PC-9 (cell line): ENCODE measurements around the gene BBS9.

ENCODE experiments used
- EZH2 ChIP-seq: fragments of 200-600 bp; sonication (generic); IDR thresholded peaks from 2 replicates; pipeline ENCODE4 v1.8.0; 2017; ENCODE audit warnings: antibody characterized with exemption, low read depth
- TF ChIP-seq, protein P1 (sequence below): fragments of 200-600 bp; sonication (generic); conservative IDR thresholded peaks from 2 replicates; pipeline ENCODE4 v1.6.1; 2017; ENCODE audit warnings: mixed run types, antibody characterized with exemption, mild to moderate bottlenecking, moderate library complexity

DNA sequence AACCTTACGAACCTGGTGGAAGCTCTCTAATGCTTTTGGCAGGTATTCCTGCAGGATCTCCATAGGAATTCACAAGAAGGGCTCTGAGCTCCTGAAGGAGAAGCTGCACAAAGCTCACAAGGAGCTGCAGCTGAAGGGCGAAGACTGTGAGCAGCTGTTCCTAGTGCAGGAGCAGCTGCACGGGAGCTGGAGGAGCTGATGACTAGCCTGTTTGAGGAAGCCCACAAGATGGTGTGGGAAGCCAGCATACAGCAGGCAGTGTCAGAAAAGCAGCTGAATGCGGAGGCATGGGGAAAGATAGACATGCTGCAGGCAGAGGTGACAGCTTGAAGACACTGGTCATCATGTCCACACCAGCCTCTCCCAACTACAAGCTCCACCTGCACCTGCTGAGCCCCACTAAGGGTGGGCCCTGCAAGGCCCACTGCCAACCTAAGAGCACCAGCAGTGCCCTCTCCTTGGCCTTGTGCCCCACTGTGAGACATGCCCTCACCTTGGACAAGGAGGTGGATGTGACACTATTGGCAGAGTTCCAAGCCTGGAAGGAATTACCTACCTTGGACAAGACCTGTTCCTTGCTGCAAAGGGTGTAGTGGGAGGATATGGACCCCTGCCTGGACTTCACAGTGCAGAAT is 250.6 kb downstream of the BBS9 start:
- TF ChIP-seq, protein P1, sequence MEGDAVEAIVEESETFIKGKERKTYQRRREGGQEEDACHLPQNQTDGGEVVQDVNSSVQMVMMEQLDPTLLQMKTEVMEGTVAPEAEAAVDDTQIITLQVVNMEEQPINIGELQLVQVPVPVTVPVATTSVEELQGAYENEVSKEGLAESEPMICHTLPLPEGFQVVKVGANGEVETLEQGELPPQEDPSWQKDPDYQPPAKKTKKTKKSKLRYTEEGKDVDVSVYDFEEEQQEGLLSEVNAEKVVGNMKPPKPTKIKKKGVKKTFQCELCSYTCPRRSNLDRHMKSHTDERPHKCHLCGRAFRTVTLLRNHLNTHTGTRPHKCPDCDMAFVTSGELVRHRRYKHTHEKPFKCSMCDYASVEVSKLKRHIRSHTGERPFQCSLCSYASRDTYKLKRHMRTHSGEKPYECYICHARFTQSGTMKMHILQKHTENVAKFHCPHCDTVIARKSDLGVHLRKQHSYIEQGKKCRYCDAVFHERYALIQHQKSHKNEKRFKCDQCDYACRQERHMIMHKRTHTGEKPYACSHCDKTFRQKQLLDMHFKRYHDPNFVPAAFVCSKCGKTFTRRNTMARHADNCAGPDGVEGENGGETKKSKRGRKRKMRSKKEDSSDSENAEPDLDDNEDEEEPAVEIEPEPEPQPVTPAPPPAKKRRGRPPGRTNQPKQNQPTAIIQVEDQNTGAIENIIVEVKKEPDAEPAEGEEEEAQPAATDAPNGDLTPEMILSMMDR: no peak
- no peak for TF ChIP-seq EZH2
